ENCODE results near the gene ANXA3. TPM values are rescaled to one million over a fixed set of nuclear protein-coding genes. Genes with fewer than 3 reads are reported as not detected.

The ANXA3 gene
- total and polyA plus RNA-seq, 8 donors = 26.1 to 235 (median 151) TPM

DNA sequence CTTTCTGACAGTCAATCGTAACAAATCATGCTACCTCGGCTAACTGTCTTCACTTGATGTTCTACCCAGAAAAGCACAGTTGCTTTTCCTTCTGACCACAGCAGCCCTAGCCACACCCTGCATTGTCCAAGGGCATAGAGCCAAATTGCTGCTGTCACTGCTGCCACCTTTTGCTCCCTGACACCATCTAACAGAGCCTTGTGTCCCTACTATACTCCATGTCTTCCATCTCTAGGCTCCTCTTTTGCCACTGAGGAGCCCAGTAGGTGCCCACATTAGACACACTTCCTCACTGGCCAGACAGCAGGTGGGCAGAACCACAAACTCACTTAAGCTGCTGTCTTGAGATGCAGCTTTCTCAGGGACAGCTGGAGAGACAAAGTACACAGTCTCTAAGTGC is 91.4 kb downstream of the ANXA3 start:
- no peak for DNase-seq

GRCh38 chr4:78644063-78644691 is 92.6 kb downstream of the ANXA3 start:
- intact Hi-C loops (cut with DNase I; ENCODE audit: low total_unique reads) = no loop called here

More for the DNA sequence above, 91.4 kb downstream of the ANXA3 start:
- no peaks in the 10 kb centered on the region for H3K9me3 ChIP-seq
- H3K4me3 ChIP-seq = no peak overlapping the region
- H3K27ac ChIP-seq = no peak overlapping the region
- TF ChIP-seq, protein P1, sequence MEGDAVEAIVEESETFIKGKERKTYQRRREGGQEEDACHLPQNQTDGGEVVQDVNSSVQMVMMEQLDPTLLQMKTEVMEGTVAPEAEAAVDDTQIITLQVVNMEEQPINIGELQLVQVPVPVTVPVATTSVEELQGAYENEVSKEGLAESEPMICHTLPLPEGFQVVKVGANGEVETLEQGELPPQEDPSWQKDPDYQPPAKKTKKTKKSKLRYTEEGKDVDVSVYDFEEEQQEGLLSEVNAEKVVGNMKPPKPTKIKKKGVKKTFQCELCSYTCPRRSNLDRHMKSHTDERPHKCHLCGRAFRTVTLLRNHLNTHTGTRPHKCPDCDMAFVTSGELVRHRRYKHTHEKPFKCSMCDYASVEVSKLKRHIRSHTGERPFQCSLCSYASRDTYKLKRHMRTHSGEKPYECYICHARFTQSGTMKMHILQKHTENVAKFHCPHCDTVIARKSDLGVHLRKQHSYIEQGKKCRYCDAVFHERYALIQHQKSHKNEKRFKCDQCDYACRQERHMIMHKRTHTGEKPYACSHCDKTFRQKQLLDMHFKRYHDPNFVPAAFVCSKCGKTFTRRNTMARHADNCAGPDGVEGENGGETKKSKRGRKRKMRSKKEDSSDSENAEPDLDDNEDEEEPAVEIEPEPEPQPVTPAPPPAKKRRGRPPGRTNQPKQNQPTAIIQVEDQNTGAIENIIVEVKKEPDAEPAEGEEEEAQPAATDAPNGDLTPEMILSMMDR (IDR thresholded peaks at IDR 0.05) = no peak
- TF ChIP-seq POLR2A (IDR thresholded peaks at IDR 0.05) = no peak
- no peak for TF ChIP-seq POLR2AphosphoS5 (IDR thresholded peaks at IDR 0.05)
- intact Hi-C loops (cut with DNase I; ENCODE audit: low total_unique reads) = no loop called here
- no peaks in the 10 kb centered on the region for H3K36me3 ChIP-seq
- H3K4me1 ChIP-seq = peaks cover 0 to 37% (median 16%) of the 10 kb centered on the region in 4 donors
- 59 to 78% (median 68%) methylated on average over 2 of the region's 2 CpGs for WGBS, 5 donors
- no peaks in the 10 kb centered on the region for H3K27me3 ChIP-seq

DNA sequence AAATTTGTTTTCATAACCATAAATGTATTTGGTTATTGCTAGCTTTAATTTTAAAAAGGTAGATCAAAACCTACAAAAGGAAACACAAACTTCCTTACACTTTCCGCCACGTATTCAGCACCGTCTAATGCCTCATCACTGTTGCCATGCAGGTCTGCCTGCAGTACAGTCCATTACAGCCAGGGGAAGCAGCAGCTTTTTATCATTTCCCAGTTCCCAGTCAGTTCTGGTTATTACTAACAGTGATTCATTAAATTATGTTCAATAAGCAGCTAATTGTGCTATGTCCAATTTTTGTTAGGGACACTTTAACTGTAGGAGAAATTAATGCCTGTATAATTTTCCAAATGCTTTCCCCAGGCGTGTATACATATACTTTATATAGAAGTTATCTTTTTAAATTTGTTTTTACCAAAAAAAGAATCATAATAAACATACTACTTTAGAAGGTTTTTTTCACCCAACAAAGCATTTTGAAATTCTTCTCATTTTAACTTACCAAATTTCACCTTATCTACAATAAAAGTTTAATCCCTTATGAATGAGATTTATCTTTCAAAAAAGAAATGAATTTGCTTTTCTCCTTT is 93.3 kb downstream of the ANXA3 start:
- no peak overlapping the region for H3K4me3 ChIP-seq
- H3K27ac ChIP-seq = peak overlapping the region in 4 of 5 donors; percentile 73 to 87 (median 82)
- DNase-seq = peak; percentile 63 to 89
- no peaks in the 10 kb centered on the region for H3K9me3 ChIP-seq
- intact Hi-C loops (cut with DNase I; ENCODE audit: low total_unique reads) = no loop called here
- H3K36me3 ChIP-seq = no peaks in the 10 kb centered on the region
- WGBS, 5 donors = 23 to 31% (median 28%) methylated on average over 4 of the region's 4 CpGs
- peaks cover 0 to 37% (median 16%) of the 10 kb centered on the region in 4 donors for H3K4me1 ChIP-seq
- H3K27me3 ChIP-seq = no peaks in the 10 kb centered on the region
- TF ChIP-seq EP300 (IDR thresholded peaks at IDR 0.05) (no peak), POLR2AphosphoS5 (IDR thresholded peaks at IDR 0.05) (peak in 1 of 3 donors; percentile 76), POLR2A (IDR thresholded peaks at IDR 0.05) (no peak)
- TF ChIP-seq, protein P1 (IDR thresholded peaks at IDR 0.05) = peak in 6 of 7 experiments; percentile 88 to 98 (median 94)

More at GRCh38 chr4:78644063-78644691, 92.6 kb downstream of the ANXA3 start:
- Histone ChIP-seq H3K4me1 (peaks cover 0 to 37% (median 16%) of the 10 kb centered on the region in 4 donors), H3K36me3 (no peaks in the 10 kb centered on the region), H3K27me3 (no peaks in the 10 kb centered on the region), H3K4me3 (no peak overlapping the region), H3K27ac (no peak overlapping the region), H3K9me3 (no peaks in the 10 kb centered on the region)
- no peak for DNase-seq
- TF ChIP-seq POLR2A (IDR thresholded peaks at IDR 0.05) = no peak
- TF ChIP-seq, protein P1 (IDR thresholded peaks at IDR 0.05) = no peak
- no peak for TF ChIP-seq EP300 (IDR thresholded peaks at IDR 0.05)
- no peak for TF ChIP-seq POLR2AphosphoS5 (IDR thresholded peaks at IDR 0.05)

DNA sequence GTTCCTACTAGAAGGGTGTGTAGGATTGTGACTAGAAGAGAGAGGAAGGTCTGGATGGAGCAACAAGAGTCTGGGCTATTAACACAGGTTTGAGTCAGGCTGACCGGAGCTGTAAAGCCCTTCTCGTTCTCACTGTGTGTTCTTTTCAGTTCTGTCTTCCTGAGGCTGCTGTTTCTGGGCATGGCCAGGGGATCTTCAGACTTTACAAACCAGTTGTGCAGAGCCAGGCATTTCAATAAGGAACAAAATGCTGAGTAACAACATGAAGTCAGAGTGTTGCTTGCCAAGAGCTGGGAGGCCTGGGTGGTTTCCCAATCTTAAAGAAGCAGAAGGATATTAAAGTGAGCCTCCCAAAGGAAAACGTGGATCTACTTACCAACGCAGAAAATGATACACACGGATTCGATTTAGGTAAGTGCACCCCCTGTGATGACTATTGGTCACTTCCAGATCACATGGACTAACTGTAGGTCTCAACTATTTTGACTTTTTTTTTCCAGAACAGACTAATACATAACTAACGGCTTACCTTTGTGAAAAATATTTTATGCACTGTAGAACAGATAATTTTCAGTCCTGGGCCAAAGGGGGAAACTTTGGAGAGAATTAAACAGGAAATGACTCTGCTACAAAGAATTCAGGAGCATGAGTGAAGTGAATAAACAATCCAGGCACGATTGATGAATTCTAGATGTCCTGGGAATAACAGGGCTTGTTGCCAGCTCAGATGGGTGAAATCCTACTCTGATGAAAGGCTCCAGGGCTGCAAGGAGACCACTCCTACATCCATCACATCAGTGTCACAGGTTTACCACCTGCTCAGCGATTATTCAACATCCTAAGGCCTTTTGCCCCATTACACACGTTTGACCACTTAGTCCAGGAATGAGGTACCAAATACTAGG is 94.5 kb downstream of the ANXA3 start:
- no peak overlapping the region for H3K4me3 ChIP-seq
- peak; percentile 13 to 73 (median 49) for TF ChIP-seq POLR2AphosphoS5 (IDR thresholded peaks at IDR 0.05)
- TF ChIP-seq, protein P1 (IDR thresholded peaks at IDR 0.05) = no peak
- no peak for TF ChIP-seq EP300 (IDR thresholded peaks at IDR 0.05)
- no peak for TF ChIP-seq POLR2A (IDR thresholded peaks at IDR 0.05)
- H3K9me3 ChIP-seq = no peaks in the 10 kb centered on the region
- H3K27me3 ChIP-seq = no peaks in the 10 kb centered on the region
- peak overlapping the region; percentile 73 to 87 (median 83) for H3K27ac ChIP-seq
- H3K4me1 ChIP-seq = peaks cover 0 to 37% (median 16%) of the 10 kb centered on the region in 4 donors
- WGBS, 5 donors = 24 to 43% (median 41%) methylated on average over 10 of the region's 10 CpGs
- DNase-seq = peak; percentile 73 to 88
- H3K36me3 ChIP-seq = no peaks in the 10 kb centered on the region
- intact Hi-C loops (cut with DNase I; ENCODE audit: low total_unique reads) = no loop called here

All from stomach (tissue), 9 donors.